IMR-90 (cell line): ENCODE measurements around the gene EBI3. TPM values are rescaled to one million over a fixed set of nuclear protein-coding genes. Genes with fewer than 3 reads are reported as not detected.

Source experiments
- ATAC-seq: fragments of 200-7000 bp; cut with Tn5 transposase; 2 replicates; pipeline ENCODE4 v1.9.1; 2020; ENCODE audit warnings: low read depth, mild to moderate bottlenecking, moderate library complexity
- BruUV-seq: library from RNA; stranded (reverse); fragments of 400-500 nt; replicated peaks from 2 replicates; lab custom pipeline; 2021; lab: Mats Ljungman, UMichigan
- CTCF ChIA-PET: fragments of 300-600 bp; formaldehyde crosslinking; extraction: SDS; loops from one replicate; lab custom pipeline; 2021; ENCODE audit warnings: antibody characterized with exemption; lab: Yijun Ruan, JAX
- POLR2A ChIA-PET: fragments of 300-600 bp; sonication (Branson Sonifier 250); formaldehyde crosslinking; loops from one replicate; lab custom pipeline; 2022; ENCODE audit warnings: antibody characterized with exemption; ENCODE audit not compliant: unreplicated experiment; lab: Charles Lee
- DNase-seq: peaks from one replicate; pipeline ENCODE4 v3.0.0; 2013
- H2AFZ ChIP-seq: replicated peaks from 2 replicates; pipeline ENCODE3; 2013; ENCODE audit warnings: low read length, mild to moderate bottlenecking; ENCODE audit not compliant: poor library complexity
- H2AK5ac ChIP-seq: 2 replicates; pipeline ENCODE4 v1.6.1; 2013; ENCODE audit warnings: low read depth, low read length, inconsistent platforms
- H2AK9ac ChIP-seq: replicated peaks from 2 replicates; pipeline ENCODE3; 2013; ENCODE audit warnings: mild to moderate bottlenecking, low read depth, low read length, moderate library complexity; ENCODE audit not compliant: poor library complexity
- H2BK120ac ChIP-seq: 2 replicates; pipeline ENCODE4 v1.6.1; 2013; ENCODE audit warnings: low read depth, low read length, inconsistent platforms
- H2BK15ac ChIP-seq: 3 replicates; pipeline ENCODE4 v1.6.1; 2013; ENCODE audit warnings: low read depth, low read length, inconsistent platforms
- H2BK20ac ChIP-seq: 2 replicates; pipeline ENCODE4 v1.6.1; 2013; ENCODE audit warnings: low read depth, mild to moderate bottlenecking, inconsistent platforms, low read length, moderate library complexity
- H2BK5ac ChIP-seq: 2 replicates; pipeline ENCODE4 v1.6.1; 2013; ENCODE audit warnings: mild to moderate bottlenecking, low read depth, low read length, inconsistent platforms; ENCODE audit not compliant: poor library complexity, severe bottlenecking
- H3K14ac ChIP-seq: replicated peaks from 2 replicates; pipeline ENCODE4 v1.6.1; 2013; ENCODE audit warnings: low read depth, low read length, inconsistent platforms
- H3K18ac ChIP-seq: 2 replicates; pipeline ENCODE4 v1.6.1; 2013; ENCODE audit warnings: low read depth, low read length, control low read depth
- H3K23ac ChIP-seq: 2 replicates; pipeline ENCODE4 v1.6.1; 2013; ENCODE audit warnings: low read depth, low read length, inconsistent platforms
- H3K27ac ChIP-seq: 2 replicates; pipeline ENCODE4 v1.5.1; 2013; ENCODE audit warnings: mild to moderate bottlenecking, control low read depth, low read length; ENCODE audit not compliant: insufficient read depth
- H3K27me3 ChIP-seq: 2 replicates; pipeline ENCODE4 v1.6.1; 2013; ENCODE audit warnings: low read length; ENCODE audit not compliant: control insufficient read depth, insufficient read depth
- H3K36me3 ChIP-seq: 2 replicates; pipeline ENCODE4 v1.6.1; 2013; ENCODE audit warnings: low read length, mixed read lengths; ENCODE audit not compliant: control insufficient read depth, insufficient read depth
- H3K4ac ChIP-seq: 2 replicates; pipeline ENCODE4 v1.6.1; 2013; ENCODE audit warnings: low read depth, low read length, inconsistent platforms
- H3K4me1 ChIP-seq: 2 replicates; pipeline ENCODE4 v1.6.1; 2013; ENCODE audit warnings: low read length, mixed read lengths; ENCODE audit not compliant: control insufficient read depth, insufficient read depth
- H3K4me2 ChIP-seq: 2 replicates; pipeline ENCODE4 v1.6.1; 2013; ENCODE audit warnings: low read depth, mild to moderate bottlenecking, control low read depth, low read length, moderate library complexity
- H3K4me3 ChIP-seq: 2 replicates; pipeline ENCODE4 v1.5.1; 2013; ENCODE audit warnings: low read depth, mild to moderate bottlenecking, control low read depth, low read length, moderate library complexity; ENCODE audit not compliant: insufficient read depth
- H3K56ac ChIP-seq: 2 replicates; pipeline ENCODE4 v1.6.1; 2013; ENCODE audit warnings: low read length, inconsistent platforms; ENCODE audit not compliant: insufficient read depth; ENCODE audit errors: extremely low read depth
- H3K79me1 ChIP-seq, 2 experiments: 2 replicates each; pipeline ENCODE4 v1.6.1; 2013; ENCODE audit warnings: low read length in 2 of 2, inconsistent platforms in 1 of 2, low read depth in 1 of 2
- H3K9ac ChIP-seq: 2 replicates; pipeline ENCODE4 v1.6.1; 2013; ENCODE audit warnings: low read depth, low read length, control low read depth
- H3K9me1 ChIP-seq: 2 replicates; pipeline ENCODE4 v1.6.1; 2013; ENCODE audit warnings: low read length, inconsistent platforms; ENCODE audit not compliant: insufficient read depth
- H3K9me3 ChIP-seq: 2 replicates; pipeline ENCODE4 v1.6.1; 2013; ENCODE audit warnings: low read length; ENCODE audit not compliant: control insufficient read depth, insufficient read depth
- H4K20me1 ChIP-seq: 2 replicates; pipeline ENCODE4 v1.6.1; 2013; ENCODE audit warnings: low read length, inconsistent platforms; ENCODE audit not compliant: insufficient read depth
- H4K5ac ChIP-seq: 2 replicates; pipeline ENCODE4 v1.6.1; 2013; ENCODE audit warnings: mild to moderate bottlenecking, low read depth, low read length, control low read depth
- H4K8ac ChIP-seq, 2 experiments: 2 replicates each; pipeline ENCODE4 v1.6.1; 2013; ENCODE audit warnings: low read depth in 2 of 2, low read length in 2 of 2, control low read depth in 1 of 2, inconsistent platforms in 1 of 2
- H4K91ac ChIP-seq: 2 replicates; pipeline ENCODE4 v1.6.1; 2013; ENCODE audit warnings: low read depth, low read length, inconsistent platforms; ENCODE audit not compliant: insufficient read depth
- BHLHE40 ChIP-seq: fragments of 150-350 bp; IDR thresholded peaks from 2 replicates; pipeline ENCODE4 v1.6.1; 2016; ENCODE audit warnings: mild to moderate bottlenecking, low read depth, low read length
- CEBPB ChIP-seq: IDR thresholded peaks from 2 replicates; pipeline ENCODE4 v1.6.1; 2012; ENCODE audit warnings: low read depth, low read length, improper control_type of control experiment
- CHD1 ChIP-seq: IDR thresholded peaks from 2 replicates; pipeline ENCODE4 v1.6.1; 2012; ENCODE audit warnings: low read depth, low read length, improper control_type of control experiment
- MAFK ChIP-seq: IDR thresholded peaks from 2 replicates; pipeline ENCODE4 v1.6.1; 2012; ENCODE audit warnings: low read depth, low read length, improper control_type of control experiment
- MAZ ChIP-seq: IDR thresholded peaks from 2 replicates; pipeline ENCODE4 v1.6.1; 2012; ENCODE audit warnings: low read depth, mild to moderate bottlenecking, low read length, improper control_type of control experiment, moderate library complexity, borderline replicate concordance
- NFE2L2 ChIP-seq: fragments of 150-350 bp; IDR thresholded peaks from 2 replicates; pipeline ENCODE4 v1.6.1; 2016; ENCODE audit warnings: low read depth, mild to moderate bottlenecking, low read length
- POLR2A ChIP-seq: IDR thresholded peaks from 2 replicates; pipeline ENCODE4 v1.6.1; 2012; ENCODE audit warnings: mild to moderate bottlenecking, low read depth, low read length
- RAD21 ChIP-seq: IDR thresholded peaks from 2 replicates; pipeline ENCODE4 v1.6.1; 2012; ENCODE audit warnings: low read length, improper control_type of control experiment
- RCOR1 ChIP-seq: IDR thresholded peaks from 2 replicates; pipeline ENCODE4 v1.6.1; 2012; ENCODE audit warnings: mild to moderate bottlenecking, low read length, improper control_type of control experiment; ENCODE audit not compliant: insufficient replicate concordance
- RFX5 ChIP-seq: IDR thresholded peaks from 2 replicates; pipeline ENCODE4 v1.8.0; 2012; ENCODE audit warnings: low read depth, mild to moderate bottlenecking, low read length, moderate library complexity
- SMC3 ChIP-seq: fragments of 150-350 bp; IDR thresholded peaks from 2 replicates; pipeline ENCODE4 v1.6.1; 2016; ENCODE audit warnings: low read depth, mild to moderate bottlenecking, antibody characterized with exemption, low read length, moderate library complexity
- WGBS, 2 experiments: methylation state at CpG; one replicate each; pipeline versions ENCODE4 v1.1.5 to v1.1.7; 2013; ENCODE audit warnings: missing lambda C conversion rate in 2 of 2; ENCODE audit not compliant: insufficient read length in 1 of 2; ENCODE audit errors: extremely low coverage in 2 of 2; 5-methylcytosine and 5-hydroxymethylcytosine counted together
- dilution Hi-C: fragments of 300-500 bp; cut with HindIII; formaldehyde crosslinking; loops from one replicate; pipeline ENCODE4 v1.14.3; 2018; ENCODE audit warnings: low sequenced_read_pairs; ENCODE audit not compliant: unreplicated experiment
- in situ Hi-C: fragments of 300-500 bp; cut with MboI; formaldehyde crosslinking; loops from 3 replicates; pipeline ENCODE4 v1.14.3; 2019; ENCODE audit warnings: low sequenced_read_pairs, inconsistent platforms, mixed read lengths
- intact Hi-C: fragments of 100-400 bp; cut with micrococcal nuclease; formaldehyde crosslinking; loops from 2 replicates; pipeline ENCODE4 v1.10.0; 2022
- polyA plus RNA-seq, 3 experiments: library from polyadenylated mRNA; depleted of rRNA; stranded (reverse); fragments of >200 nt; gene quantifications; 2 replicates each; pipeline ENCODE4 v1.2.3, GENCODE V29; 2012; ENCODE audit warnings: low replicate concordance in 1 of 3
- total RNA-seq: library from RNA; depleted of rRNA; stranded (reverse); fragments of >200 nt; gene quantifications from 2 replicates; pipeline ENCODE4 v1.2.3, GENCODE V29; 2012
- TF ChIP-seq, protein P1 (sequence below): fragments of 150-350 bp; IDR thresholded peaks from 2 replicates; pipeline ENCODE4 v1.6.1; 2017; ENCODE audit warnings: mild to moderate bottlenecking, antibody characterized with exemption, low read length, low read depth
- TF ChIP-seq, protein P2 (sequence below): fragments of 150-350 bp; IDR thresholded peaks from 2 replicates; pipeline ENCODE4 v1.6.1; 2016; ENCODE audit warnings: low read depth, mild to moderate bottlenecking, low read length, moderate library complexity, borderline replicate concordance

The EBI3 gene
- total and polyA plus RNA-seq, 2 of the 4 experiments (the other 2 are of a cell fraction): 0.36 to 2.7 TPM

- TF ChIP-seq, protein P1, sequence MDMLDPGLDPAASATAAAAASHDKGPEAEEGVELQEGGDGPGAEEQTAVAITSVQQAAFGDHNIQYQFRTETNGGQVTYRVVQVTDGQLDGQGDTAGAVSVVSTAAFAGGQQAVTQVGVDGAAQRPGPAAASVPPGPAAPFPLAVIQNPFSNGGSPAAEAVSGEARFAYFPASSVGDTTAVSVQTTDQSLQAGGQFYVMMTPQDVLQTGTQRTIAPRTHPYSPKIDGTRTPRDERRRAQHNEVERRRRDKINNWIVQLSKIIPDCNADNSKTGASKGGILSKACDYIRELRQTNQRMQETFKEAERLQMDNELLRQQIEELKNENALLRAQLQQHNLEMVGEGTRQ: peak; percentile 64
Measured at GRCh38 chr19:4246767-4247593, 17.7 kb downstream of the EBI3 start, which contains the start of gene YJU2 (continued).

DNA sequence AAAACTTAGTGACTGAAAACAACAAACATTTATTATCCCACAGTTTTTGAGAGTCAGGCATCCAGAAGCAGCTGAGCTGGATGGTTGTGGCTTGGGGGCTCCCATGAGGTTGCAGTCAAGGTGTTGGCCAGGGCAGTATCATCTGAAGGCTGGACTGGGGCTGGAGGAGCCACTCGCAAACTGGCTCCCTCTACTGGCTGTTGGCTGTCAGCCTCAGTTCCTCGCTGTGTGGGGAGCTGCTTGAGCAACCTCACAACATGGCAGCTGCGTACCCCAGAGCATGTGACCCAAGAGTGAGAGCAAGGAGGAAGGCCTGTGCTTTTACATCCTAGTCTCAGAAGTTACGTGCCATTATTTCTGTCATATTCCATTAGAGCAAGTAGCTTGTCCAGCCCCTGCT lies 27.2 kb downstream of the EBI3 start:
- Histone ChIP-seq H4K5ac (no peak overlapping the region), H3K56ac (no peak overlapping the region), H2BK5ac (no peak overlapping the region), H2AFZ (no peak overlapping the region), H3K9ac (no peak overlapping the region), H4K20me1 (no peaks in the 10 kb centered on the region), H4K91ac (no peak overlapping the region), H3K18ac (no peak overlapping the region), H3K9me3 (peaks cover 8% of the 10 kb centered on the region; the same call in 1 of the 2 replicates), H3K14ac (no peak overlapping the region), H3K27ac (no peak overlapping the region), H2BK15ac (no peak overlapping the region), H2AK5ac (no peak overlapping the region), H2BK120ac (no peak overlapping the region), H3K36me3 (peaks cover 46% of the 10 kb centered on the region), H3K79me1 (no peaks in the 10 kb centered on the region), H4K8ac (no peak overlapping the region), H3K27me3 (no peaks in the 10 kb centered on the region), H3K9me1 (no peaks in the 10 kb centered on the region), H3K4me1 (no peaks in the 10 kb centered on the region), H3K4ac (no peak overlapping the region), H3K4me2 (no peak overlapping the region), H3K23ac (no peak overlapping the region), H2BK20ac (no peak overlapping the region), H2AK9ac (no peak overlapping the region), H3K4me3 (no peak overlapping the region)
- POLR2A ChIA-PET: no interaction called here
- no TSS peak for BruUV-seq
- DNase-seq (no peak), ATAC-seq (no peak)
- intact Hi-C loops: no loop called here
- TF ChIP-seq RAD21: no peak
- TF ChIP-seq, protein P1: no peak
- TF ChIP-seq RFX5: no peak
- no peak for TF ChIP-seq SMC3
- TF ChIP-seq, protein P2, sequence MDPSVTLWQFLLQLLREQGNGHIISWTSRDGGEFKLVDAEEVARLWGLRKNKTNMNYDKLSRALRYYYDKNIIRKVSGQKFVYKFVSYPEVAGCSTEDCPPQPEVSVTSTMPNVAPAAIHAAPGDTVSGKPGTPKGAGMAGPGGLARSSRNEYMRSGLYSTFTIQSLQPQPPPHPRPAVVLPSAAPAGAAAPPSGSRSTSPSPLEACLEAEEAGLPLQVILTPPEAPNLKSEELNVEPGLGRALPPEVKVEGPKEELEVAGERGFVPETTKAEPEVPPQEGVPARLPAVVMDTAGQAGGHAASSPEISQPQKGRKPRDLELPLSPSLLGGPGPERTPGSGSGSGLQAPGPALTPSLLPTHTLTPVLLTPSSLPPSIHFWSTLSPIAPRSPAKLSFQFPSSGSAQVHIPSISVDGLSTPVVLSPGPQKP: no peak
- TF ChIP-seq MAFK: no peak
- TF ChIP-seq CEBPB: no peak
- no peak for TF ChIP-seq RCOR1
- TF ChIP-seq POLR2A: no peak
- TF ChIP-seq CHD1: no peak
- TF ChIP-seq MAZ: no peak
- TF ChIP-seq NFE2L2: no peak
- no peak for TF ChIP-seq BHLHE40
- dilution Hi-C loops: no loop called here
- CTCF ChIA-PET: interaction anchor here (1.1 to 1.9 kb wide), 2 partner anchors 8 to 9 kb away, joined by 3 to 4 read pairs; partner anchors contain the start of gene YJU2
- WGBS, 2 experiments: no CpG with 5 or more reads among the region's 4 CpGs
- in situ Hi-C loops: no loop called here
